GM23248 (cell line): ENCODE data around the gene ZNF668.

ENCODE experiments used
- EZH2 ChIP-seq: fragments of 200-600 bp; sonication (generic); IDR thresholded peaks from 2 replicates; pipeline ENCODE4 v1.6.1; 2018; ENCODE audit warnings: antibody characterized with exemption, mild to moderate bottlenecking; ENCODE audit not compliant: insufficient read depth, poor library complexity, severe bottlenecking
- EZH2phosphoT487 ChIP-seq: fragments of 200-600 bp; sonication (generic); IDR thresholded peaks from 2 replicates; pipeline ENCODE4 v1.6.1; 2018; ENCODE audit warnings: antibody characterized with exemption, moderate library complexity, mild to moderate bottlenecking, low read depth; ENCODE audit not compliant: insufficient read depth

DNA sequence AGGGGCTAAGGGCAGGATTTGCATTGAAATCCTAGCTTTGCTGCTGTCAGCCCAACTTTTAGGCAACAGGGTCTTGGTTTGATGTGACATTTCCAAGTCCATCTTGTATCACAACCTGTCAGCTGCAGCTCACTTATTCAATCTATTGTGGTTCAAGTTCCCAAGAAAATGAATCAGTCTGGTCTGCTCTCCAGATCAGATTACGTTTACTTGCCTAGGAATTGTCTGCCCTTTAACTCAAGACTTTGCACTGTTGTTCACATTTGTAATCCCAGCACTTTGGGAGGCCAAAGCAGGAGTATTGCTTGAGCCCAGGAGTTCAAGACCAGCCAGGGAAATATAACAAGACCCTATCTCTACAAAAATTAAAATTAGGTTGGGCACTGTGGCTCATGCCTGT is 30.7 kb downstream of the ZNF668 start:
- TF ChIP-seq EZH2phosphoT487: no peak
- no peak for TF ChIP-seq EZH2
